Fibroblast of upper back skin (primary cell): ENCODE results near the gene ZNRF3.
A peak's percentile ranks its signal among the peaks of the same experiment; 100 is the strongest.

Experiments
- DNase-seq: peaks from one replicate; pipeline ENCODE4 v3.0.0-alpha.2; 2013

Gene ZNRF3

DNA sequence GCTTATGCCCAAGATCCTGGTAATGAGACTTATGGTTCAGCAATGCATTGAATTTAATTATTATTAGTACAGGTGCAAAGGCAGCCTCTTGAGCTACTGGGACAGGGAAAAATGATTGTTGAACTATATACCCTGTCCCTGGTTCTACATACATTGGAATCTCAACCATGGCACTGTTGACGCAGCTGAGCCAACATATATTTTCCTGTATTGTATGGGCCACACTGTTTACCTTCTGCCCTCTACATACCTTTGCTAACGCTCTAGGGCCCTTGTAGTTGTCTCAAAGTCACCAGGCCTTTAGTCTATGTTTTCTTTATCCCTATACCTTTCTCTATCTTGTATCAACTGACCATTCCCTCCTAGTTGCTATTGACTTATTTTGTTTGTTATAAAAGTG, 212.1 kb downstream of the ZNRF3 start:
- no peak for DNase-seq

GRCh38 chr22:29096736-29097669, 213.6 kb downstream of the ZNRF3 start:
- DNase-seq, result peak; percentile 25

DNA sequence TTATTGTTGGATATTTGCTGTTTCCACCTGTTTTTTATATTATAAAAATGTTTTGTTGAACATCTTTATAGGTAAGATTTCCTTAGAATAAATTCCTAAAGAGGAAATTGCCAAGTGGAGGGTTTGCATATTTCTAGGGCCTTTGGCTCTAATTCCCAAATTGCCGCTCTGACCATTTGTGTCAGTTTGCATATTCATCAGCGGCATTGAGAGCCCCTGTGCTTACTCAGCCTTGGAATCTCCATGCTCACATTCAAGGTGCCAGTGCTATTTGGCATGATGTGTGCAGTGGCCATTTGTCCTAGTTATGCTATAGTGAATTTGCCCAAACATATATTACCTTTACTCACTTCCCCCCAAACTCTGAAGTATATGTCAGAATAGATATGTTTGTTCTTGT, 214.9 kb downstream of the ZNRF3 start:
- no peak for DNase-seq

DNA sequence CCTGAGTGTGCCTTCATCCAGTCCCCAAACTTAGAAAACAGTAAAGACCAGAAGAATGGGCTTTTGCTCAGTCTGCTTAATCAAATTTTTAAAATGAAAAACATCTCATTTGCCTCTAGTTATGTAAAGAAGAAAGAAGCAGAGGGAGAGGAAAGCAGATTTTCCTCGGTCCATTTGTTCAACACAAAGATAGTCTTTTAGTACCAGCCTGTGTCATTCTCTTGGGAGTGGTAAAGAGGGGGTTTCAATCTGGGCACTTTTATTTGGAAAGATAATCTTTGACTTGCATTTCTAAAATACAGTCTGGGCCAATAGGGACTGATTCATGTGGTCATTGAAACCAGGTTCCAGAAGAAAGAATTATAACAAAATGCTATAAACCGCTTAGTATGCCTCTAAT, 218.9 kb downstream of the ZNRF3 start:
- DNase-seq, result no peak

DNA sequence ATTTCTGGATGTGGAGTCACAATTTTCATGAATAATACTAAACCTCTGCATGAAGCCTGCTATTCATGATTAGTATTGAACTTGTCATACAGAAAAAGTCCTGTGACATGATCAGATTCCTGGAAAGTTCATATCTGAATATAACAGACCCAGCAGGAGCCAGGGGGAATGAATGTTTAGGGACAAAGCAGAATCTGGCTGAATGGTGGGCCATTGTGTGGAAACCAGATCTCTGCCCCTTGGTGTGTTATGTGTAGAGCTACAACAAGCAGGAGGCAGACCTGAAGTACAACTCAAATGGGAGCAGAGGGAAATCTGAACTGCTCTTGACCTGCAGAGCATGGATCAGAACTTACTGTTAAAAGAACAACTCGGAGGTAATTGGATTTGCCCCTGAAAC, 219.7 kb downstream of the ZNRF3 start:
- DNase-seq, result no peak

- peak; percentile 18 for DNase-seq
Observed at GRCh38 chr22:29105468-29105867, 222.1 kb downstream of the ZNRF3 start.

DNA sequence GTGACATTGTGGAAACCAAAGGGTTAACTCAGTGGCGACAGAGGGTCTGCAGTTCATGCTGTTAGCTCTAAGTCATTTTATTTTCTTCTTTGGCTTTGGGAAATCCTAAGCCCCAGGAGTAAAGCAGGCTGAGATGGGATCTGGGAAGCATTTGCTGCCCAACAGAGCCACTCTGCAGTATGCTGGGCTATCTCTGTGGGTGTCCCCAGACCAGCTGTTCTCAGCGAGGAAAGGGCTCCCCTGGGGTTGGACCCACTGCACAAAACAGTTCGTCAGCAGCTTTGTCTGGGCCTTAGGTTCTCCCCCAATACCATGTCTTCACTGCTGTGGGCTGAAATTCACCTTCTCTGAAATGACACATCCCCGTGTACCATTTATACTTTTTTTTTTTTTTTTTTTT, 223.5 kb downstream of the ZNRF3 start:
- no peak for DNase-seq
